ENCODE data around the gene KDM4C. TPM values are rescaled to one million over a fixed set of nuclear protein-coding genes. Genes with fewer than 3 reads are reported as not detected.

KDM4C gene
- total RNA-seq, 1 experiment from 2014 or later: 16.8 TPM

DNA sequence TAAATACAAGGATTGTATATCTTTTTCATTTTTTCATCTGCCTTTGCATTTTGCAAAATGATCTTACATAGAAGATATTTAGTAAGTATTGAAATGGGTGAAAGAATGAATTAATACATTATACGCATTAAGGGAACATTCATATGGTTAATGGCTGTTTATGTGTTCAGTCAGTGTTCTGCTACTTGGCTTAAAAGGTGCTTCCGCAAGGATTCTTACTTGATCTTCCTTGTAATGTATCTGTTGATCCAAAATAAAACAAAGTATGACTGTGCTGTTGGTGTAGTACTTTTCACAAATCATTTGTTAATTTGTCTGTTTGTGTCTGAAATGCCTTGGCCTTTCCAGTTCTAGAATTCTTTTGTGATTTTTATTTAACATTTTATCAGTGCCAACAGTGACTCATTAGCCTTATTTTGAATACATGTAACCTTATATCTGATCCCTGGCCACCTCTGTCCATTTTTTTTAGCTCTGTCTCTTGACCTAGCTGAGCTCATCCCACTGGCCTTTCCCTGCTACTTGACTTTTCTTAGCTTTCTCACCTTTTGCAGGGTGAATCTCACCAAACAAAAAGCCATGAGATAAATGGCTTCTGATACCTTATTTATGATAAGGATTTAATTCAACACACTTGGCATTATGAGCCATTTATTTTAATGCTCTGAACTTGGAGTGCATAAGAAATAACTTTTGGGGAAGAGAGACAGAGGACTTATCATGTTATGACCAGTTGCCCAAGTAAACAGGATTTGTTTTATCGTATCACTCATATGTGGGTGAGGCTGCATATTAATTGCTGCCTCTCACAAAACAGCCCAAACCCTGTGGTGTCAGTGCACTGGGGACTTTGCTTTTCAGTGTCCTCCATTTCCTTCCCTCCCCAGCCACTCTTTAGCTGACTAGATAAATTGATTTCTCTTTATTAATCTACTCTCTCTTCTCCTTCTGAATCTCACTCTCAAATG lies 340.3 kb downstream of the KDM4C start:
- H3K4me1 ChIP-seq (ENCODE audit: control insufficient read depth in 1 of 2, insufficient read depth in 2 of 2, low read length in 2 of 2): peaks cover 0 to 5% of the 10 kb centered on the region in 2 experiments; a peak in 1 of 4 replicates
- H3K9me2 ChIP-seq (ENCODE audit: insufficient read depth): no peaks in the 10 kb centered on the region
- ChIA-PET POLR2A (no interaction called here), CTCF (no interaction called here), RAD21 (ENCODE audit: low non-redundant PET in 1 of 2, low total read pairs in 2 of 2, uncharacterized antibody in 2 of 2, unreplicated experiment in 2 of 2) (no interaction called here)
- no peak overlapping the region for H3K9ac ChIP-seq (ENCODE audit: low read length)
- H3K27ac ChIP-seq (ENCODE audit: low read depth, low read length): no peak overlapping the region
- H3K9me3 ChIP-seq (ENCODE audit: control insufficient read depth in 1 of 2, insufficient read depth in 1 of 2, low read depth in 1 of 2, low read length in 2 of 2): no peaks in the 10 kb centered on the region
- no peak for ATAC-seq
- intact Hi-C loops (cut with micrococcal nuclease): loop anchor here (10.0 kb wide), 1 partner anchor 137 kb away; no protein-coding TSS in a partner anchor
- H3K79me2 ChIP-seq (ENCODE audit: insufficient read depth, low read length): no peaks in the 10 kb centered on the region
- H3K4me3 ChIP-seq (replicated peaks in 1 of 2; ENCODE audit: low read depth in 1 of 2, low read length in 2 of 2): no peak overlapping the region
- DNase-seq (ENCODE audit: low read depth, low spot score): no peak
- no peaks in the 10 kb centered on the region for H4K20me1 ChIP-seq (ENCODE audit: insufficient read depth)
- H2AFZ ChIP-seq (ENCODE audit: low read depth, low read length, poor library complexity, severe bottlenecking): no peak overlapping the region
- TF ChIP-seq SIN3A (IDR thresholded peaks at IDR 0.05; ENCODE audit: low read depth): no peak
- no peak for TF ChIP-seq RAD21 (IDR thresholded peaks at IDR 0.05; ENCODE audit: low read depth)
- TF ChIP-seq JUND (IDR thresholded peaks at IDR 0.05): no peak
- no peak for TF ChIP-seq FOSL1 (IDR thresholded peaks at IDR 0.05; ENCODE audit: low read depth)
- no peak for TF ChIP-seq SRF (IDR thresholded peaks at IDR 0.05; ENCODE audit: low read depth)
- TF ChIP-seq CBX3 (IDR thresholded peaks at IDR 0.05; ENCODE audit: low read depth): no peak
- no peak for TF ChIP-seq CEBPB (IDR thresholded peaks at IDR 0.05; ENCODE audit: low read depth)
- no peak for TF ChIP-seq ZNF274 (IDR thresholded peaks at IDR 0.05; ENCODE audit: low read depth, low read length)
- TF ChIP-seq, protein P1, sequence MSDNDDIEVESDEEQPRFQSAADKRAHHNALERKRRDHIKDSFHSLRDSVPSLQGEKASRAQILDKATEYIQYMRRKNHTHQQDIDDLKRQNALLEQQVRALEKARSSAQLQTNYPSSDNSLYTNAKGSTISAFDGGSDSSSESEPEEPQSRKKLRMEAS (IDR thresholded peaks at IDR 0.05): no peak
- TF ChIP-seq, protein P2, sequence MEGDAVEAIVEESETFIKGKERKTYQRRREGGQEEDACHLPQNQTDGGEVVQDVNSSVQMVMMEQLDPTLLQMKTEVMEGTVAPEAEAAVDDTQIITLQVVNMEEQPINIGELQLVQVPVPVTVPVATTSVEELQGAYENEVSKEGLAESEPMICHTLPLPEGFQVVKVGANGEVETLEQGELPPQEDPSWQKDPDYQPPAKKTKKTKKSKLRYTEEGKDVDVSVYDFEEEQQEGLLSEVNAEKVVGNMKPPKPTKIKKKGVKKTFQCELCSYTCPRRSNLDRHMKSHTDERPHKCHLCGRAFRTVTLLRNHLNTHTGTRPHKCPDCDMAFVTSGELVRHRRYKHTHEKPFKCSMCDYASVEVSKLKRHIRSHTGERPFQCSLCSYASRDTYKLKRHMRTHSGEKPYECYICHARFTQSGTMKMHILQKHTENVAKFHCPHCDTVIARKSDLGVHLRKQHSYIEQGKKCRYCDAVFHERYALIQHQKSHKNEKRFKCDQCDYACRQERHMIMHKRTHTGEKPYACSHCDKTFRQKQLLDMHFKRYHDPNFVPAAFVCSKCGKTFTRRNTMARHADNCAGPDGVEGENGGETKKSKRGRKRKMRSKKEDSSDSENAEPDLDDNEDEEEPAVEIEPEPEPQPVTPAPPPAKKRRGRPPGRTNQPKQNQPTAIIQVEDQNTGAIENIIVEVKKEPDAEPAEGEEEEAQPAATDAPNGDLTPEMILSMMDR (IDR thresholded peaks at IDR 0.05 in 2 of 3, conservative IDR thresholded peaks at IDR 0.05 in 1 of 3; ENCODE audit: borderline replicate concordance in 1 of 3, insufficient read depth in 1 of 3, low read depth in 2 of 3, low read length in 2 of 3): no peak
- TF ChIP-seq, protein P3, sequence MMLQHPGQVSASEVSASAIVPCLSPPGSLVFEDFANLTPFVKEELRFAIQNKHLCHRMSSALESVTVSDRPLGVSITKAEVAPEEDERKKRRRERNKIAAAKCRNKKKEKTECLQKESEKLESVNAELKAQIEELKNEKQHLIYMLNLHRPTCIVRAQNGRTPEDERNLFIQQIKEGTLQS (IDR thresholded peaks at IDR 0.05): no peak
- TF ChIP-seq POLR2A (IDR thresholded peaks at IDR 0.05; ENCODE audit: borderline replicate concordance, extremely low read depth, insufficient read depth, insufficient read length): no peak
- no peak for TF ChIP-seq TCF7L2 (IDR thresholded peaks at IDR 0.05; ENCODE audit: borderline replicate concordance, extremely low read depth, insufficient read depth, insufficient read length)
- no peak overlapping the region for H3K4me2 ChIP-seq (ENCODE audit: low read length)
- no peaks in the 10 kb centered on the region for H3K27me3 ChIP-seq (ENCODE audit: insufficient read depth, low read length)
- H3K36me3 ChIP-seq (ENCODE audit: control insufficient read depth in 1 of 2, insufficient read depth in 2 of 2, low read length in 2 of 2): no peaks in the 10 kb centered on the region
- no TSS peak for BruUV-seq (replicated peaks)
